Peyer's patch (tissue), 4 donors: ENCODE results near the gene ARHGAP19. TPM values are rescaled to one million over a fixed set of nuclear protein-coding genes. Genes with fewer than 3 reads are reported as not detected.
A peak's percentile ranks its signal among the peaks of the same experiment; 100 is the strongest.

Source experiments
- DNase-seq, 3 donors: peaks; one replicate each; pipeline ENCODE4 v3.0.0-alpha.2; 2017 to 2019
- H3K27ac ChIP-seq, 4 donors: fragments of 200-600 bp; sonication (generic); one replicate each; pipeline ENCODE4 v1.5.1; 2016 to 2019
- H3K27me3 ChIP-seq, 2 donors: fragments of 200-600 bp; sonication (generic); one replicate each; pipeline ENCODE4 v1.5.1; 2019
- H3K36me3 ChIP-seq, 3 donors: fragments of 200-600 bp; sonication (generic); one replicate each; pipeline ENCODE4 v1.5.1; 2016 to 2019
- H3K4me1 ChIP-seq, 4 donors: fragments of 200-600 bp; sonication (generic); one replicate each; pipeline ENCODE4 v1.5.1; 2016 to 2019
- H3K4me3 ChIP-seq, 4 donors: fragments of 200-600 bp; sonication (generic); 1 replicate in 3 of 4; 2 replicates in 1 of 4; pipeline ENCODE4 v1.5.1; 2016 to 2019; ENCODE audit warnings: mild to moderate bottlenecking in 1 of 4
- H3K9me3 ChIP-seq, 4 donors: fragments of 200-600 bp; sonication (generic); one replicate each; pipeline ENCODE4 v1.5.1; 2016 to 2019; ENCODE audit warnings: mild to moderate bottlenecking in 1 of 4
- POLR2A ChIP-seq, 2 donors: fragments of 450-650 bp; IDR thresholded peaks; one replicate each; pipeline ENCODE4 v1.5.1; 2017; ENCODE audit warnings: antibody characterized with exemption in 2 of 2, mild to moderate bottlenecking in 2 of 2, moderate library complexity in 2 of 2
- total RNA-seq, 4 donors: library from RNA; depleted of rRNA; stranded (reverse); fragments of >200 nt; gene quantifications; one replicate each; pipeline ENCODE4 v1.1.0, GENCODE V29; 2016
- TF ChIP-seq, protein P1 (sequence below), 6 experiments: fragments of 450-650 bp in 4 of 6; fragments of 200-600 bp in 2 of 6; sonication (generic) in 1 of 6; IDR thresholded peaks; one replicate each; pipeline ENCODE4 v1.5.1; 2017 to 2019; ENCODE audit warnings: antibody characterized with exemption in 6 of 6, mild to moderate bottlenecking in 3 of 6, moderate library complexity in 1 of 6

ARHGAP19 gene
- total RNA-seq, 4 donors from 2014 or later = 4.9 to 28.9 (median 7.3) TPM

DNA sequence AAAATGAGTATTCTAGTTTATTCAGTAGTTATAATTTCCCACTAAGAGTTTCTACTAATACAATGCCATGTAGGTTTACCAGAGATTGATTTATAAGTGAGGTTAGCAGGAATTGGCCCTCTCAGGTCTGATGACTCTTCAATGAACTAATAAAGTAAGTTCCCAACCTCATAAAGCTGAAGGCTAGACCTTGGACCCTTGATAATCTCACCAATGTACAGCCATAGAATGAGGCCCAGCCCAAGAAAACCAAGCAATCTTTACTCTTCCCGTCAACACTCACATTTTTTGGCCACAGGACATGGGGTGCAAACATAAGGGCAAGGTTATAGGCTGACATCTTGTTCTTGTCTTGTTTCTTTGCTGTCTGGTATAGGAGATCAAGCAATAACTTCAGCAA is 33.3 kb downstream of the ARHGAP19 start:
- peaks cover 0 to 20% (median 0%) of the 10 kb centered on the region in 3 donors for H3K36me3 ChIP-seq
- peak overlapping the region in 3 of 4 donors; percentile 6 to 74 (median 64) for H3K27ac ChIP-seq
- peak in 1 of 3 donors; percentile 57 for DNase-seq
- H3K27me3 ChIP-seq = no peaks in the 10 kb centered on the region
- H3K4me1 ChIP-seq = no peaks in the 10 kb centered on the region
- no peak overlapping the region for H3K4me3 ChIP-seq
- no peak for TF ChIP-seq POLR2A (IDR thresholded peaks at IDR 0.05)
- TF ChIP-seq, protein P1, sequence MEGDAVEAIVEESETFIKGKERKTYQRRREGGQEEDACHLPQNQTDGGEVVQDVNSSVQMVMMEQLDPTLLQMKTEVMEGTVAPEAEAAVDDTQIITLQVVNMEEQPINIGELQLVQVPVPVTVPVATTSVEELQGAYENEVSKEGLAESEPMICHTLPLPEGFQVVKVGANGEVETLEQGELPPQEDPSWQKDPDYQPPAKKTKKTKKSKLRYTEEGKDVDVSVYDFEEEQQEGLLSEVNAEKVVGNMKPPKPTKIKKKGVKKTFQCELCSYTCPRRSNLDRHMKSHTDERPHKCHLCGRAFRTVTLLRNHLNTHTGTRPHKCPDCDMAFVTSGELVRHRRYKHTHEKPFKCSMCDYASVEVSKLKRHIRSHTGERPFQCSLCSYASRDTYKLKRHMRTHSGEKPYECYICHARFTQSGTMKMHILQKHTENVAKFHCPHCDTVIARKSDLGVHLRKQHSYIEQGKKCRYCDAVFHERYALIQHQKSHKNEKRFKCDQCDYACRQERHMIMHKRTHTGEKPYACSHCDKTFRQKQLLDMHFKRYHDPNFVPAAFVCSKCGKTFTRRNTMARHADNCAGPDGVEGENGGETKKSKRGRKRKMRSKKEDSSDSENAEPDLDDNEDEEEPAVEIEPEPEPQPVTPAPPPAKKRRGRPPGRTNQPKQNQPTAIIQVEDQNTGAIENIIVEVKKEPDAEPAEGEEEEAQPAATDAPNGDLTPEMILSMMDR (IDR thresholded peaks at IDR 0.05) = no peak
- no peaks in the 10 kb centered on the region for H3K9me3 ChIP-seq

DNA sequence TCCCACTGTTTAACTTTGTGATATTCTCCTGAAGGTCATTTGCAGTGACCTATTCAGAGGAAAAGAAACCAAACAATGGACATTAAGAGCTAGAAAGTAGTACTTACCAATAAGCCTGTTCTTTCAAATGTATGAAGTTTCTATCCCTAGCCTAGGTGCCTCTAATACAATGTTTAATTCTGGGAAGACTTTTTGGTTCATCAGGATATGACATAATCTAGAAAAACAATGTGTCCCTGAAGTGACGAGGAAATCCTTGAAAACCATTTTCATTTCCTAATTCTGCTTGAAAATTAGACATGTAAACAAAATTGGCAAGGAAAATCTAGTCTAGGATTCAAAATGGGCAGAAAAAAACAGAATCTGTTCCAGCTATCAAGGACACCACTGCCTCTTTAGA is 36.1 kb downstream of the ARHGAP19 start:
- H3K36me3 ChIP-seq = peaks cover 0 to 21% (median 0%) of the 10 kb centered on the region in 3 donors

DNA sequence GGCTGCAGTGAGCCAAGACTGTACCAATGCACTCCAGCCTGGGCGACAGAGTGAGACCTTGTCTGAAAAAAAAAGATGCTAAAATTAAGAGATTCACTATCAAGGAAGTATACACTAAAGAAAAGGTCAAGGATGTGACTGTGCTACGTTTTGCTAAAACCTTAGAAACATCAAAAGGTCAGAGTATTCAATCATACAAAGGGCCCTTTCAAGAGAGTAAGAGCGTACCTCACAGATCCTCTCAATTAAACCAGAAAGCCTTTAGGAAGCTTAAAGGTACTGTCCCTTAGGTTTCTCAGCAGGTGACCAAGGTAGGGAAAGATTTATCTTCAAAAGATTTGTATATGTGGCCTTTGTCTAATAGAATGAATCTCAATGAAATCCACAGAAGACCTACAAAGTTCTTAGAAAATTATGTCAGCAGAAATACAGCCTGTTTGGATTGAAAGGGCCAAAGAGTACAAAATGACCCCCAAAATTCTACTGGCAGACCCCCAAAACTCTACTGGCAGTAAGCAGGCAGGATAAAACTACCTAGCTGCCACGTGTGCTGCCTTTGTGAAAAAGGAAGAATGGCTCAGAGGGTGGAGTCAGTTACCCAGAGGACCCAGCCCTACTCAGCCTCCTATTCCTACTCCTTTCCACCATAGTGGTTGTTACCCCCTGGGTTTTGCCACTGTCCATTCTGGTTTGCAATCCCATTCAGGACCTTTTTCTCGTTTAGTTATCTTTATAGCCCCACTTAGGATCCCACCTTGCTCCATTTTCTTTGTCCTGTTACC is 36.7 kb downstream of the ARHGAP19 start:
- H3K27ac ChIP-seq = no peak overlapping the region
- no peak for DNase-seq
- H3K27me3 ChIP-seq = no peaks in the 10 kb centered on the region
- peaks cover 0 to 23% (median 0%) of the 10 kb centered on the region in 3 donors for H3K36me3 ChIP-seq
- TF ChIP-seq, protein P1 (IDR thresholded peaks at IDR 0.05) = no peak
- no peak for TF ChIP-seq POLR2A (IDR thresholded peaks at IDR 0.05)
- no peak overlapping the region for H3K4me3 ChIP-seq
- H3K9me3 ChIP-seq = no peaks in the 10 kb centered on the region
- H3K4me1 ChIP-seq = no peaks in the 10 kb centered on the region

More for the DNA sequence above, 36.1 kb downstream of the ARHGAP19 start:
- DNase-seq = no peak
- H3K4me3 ChIP-seq = no peak overlapping the region
- H3K9me3 ChIP-seq = no peaks in the 10 kb centered on the region
- no peaks in the 10 kb centered on the region for H3K27me3 ChIP-seq
- TF ChIP-seq, protein P1 (IDR thresholded peaks at IDR 0.05) = no peak
- no peak for TF ChIP-seq POLR2A (IDR thresholded peaks at IDR 0.05)
- no peak overlapping the region for H3K27ac ChIP-seq
- H3K4me1 ChIP-seq = no peaks in the 10 kb centered on the region

DNA sequence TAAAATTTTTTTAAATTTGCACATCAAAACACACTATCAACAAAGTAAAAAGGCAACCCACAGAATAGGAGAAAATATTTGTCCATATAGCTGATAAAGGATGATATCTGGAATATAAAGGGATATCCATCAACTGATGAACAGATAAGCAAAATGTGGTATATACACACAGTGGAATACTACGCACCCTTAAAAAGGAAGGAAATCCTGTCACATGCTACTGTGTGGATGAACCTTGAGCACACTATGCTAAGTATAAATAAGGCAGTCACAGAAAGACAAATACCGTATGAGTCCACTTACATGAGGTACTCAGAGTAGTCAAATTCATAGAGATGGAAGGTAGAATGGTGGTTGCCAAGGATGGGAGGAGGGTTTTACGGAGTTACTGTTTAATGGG is 37.7 kb downstream of the ARHGAP19 start:
- peaks cover 0 to 24% (median 0%) of the 10 kb centered on the region in 3 donors for H3K36me3 ChIP-seq
- H3K4me3 ChIP-seq = no peak overlapping the region
- no peaks in the 10 kb centered on the region for H3K27me3 ChIP-seq
- TF ChIP-seq, protein P1 (IDR thresholded peaks at IDR 0.05) = no peak
- no peak for DNase-seq
- H3K27ac ChIP-seq = no peak overlapping the region
- no peaks in the 10 kb centered on the region for H3K9me3 ChIP-seq
- H3K4me1 ChIP-seq = no peaks in the 10 kb centered on the region

DNA sequence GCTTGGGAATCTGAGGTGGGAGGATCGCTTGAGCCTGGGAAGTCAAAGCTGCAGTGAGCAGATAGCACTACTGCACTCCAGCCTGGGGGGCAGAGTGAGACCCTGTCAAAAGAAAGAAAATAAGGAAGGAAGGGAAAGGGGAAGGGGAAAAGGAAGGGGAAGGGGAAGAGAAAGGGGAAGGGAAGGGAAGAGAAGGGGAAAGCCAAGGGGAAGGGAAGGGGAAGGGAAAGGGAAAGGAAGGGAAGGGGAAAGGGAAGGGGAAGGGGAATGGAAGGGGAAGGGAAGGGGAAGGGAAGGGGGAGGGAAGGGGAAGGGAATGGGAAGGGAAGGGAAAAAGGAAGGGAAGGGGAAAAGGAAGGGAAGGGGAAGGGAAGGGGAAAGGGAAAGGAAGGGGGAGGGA is 41.5 kb downstream of the ARHGAP19 start:
- Histone ChIP-seq H3K27ac (no peak overlapping the region), H3K4me3 (no peak overlapping the region), H3K4me1 (no peaks in the 10 kb centered on the region), H3K27me3 (no peaks in the 10 kb centered on the region), H3K9me3 (no peaks in the 10 kb centered on the region), H3K36me3 (peaks cover 0 to 21% (median 0%) of the 10 kb centered on the region in 3 donors)
- no peak for DNase-seq
- TF ChIP-seq POLR2A (IDR thresholded peaks at IDR 0.05) = no peak
- TF ChIP-seq, protein P1 (IDR thresholded peaks at IDR 0.05) = no peak
